SU-DHL-6 (cell line): ENCODE results near the gene CCNL2.

Experiments
- H2AFZ ChIP-seq: fragments of 200-600 bp; sonication (generic); 2 replicates; pipeline ENCODE4 v1.6.1; 2014; ENCODE audit warnings: low read depth, mild to moderate bottlenecking, moderate library complexity, mixed read lengths, antibody characterized with exemption, low read length; ENCODE audit not compliant: severe bottlenecking
- H3F3A ChIP-seq: fragments of 200-600 bp; shearing (Covaris generic); 2 replicates; pipeline ENCODE4 v1.6.0; 2016; ENCODE audit warnings: antibody characterized with exemption, mild to moderate bottlenecking; ENCODE audit not compliant: insufficient read depth
- H3K27ac ChIP-seq: fragments of 200-600 bp; sonication (generic); 2 replicates; pipeline ENCODE4 v1.5.1; 2016; ENCODE audit warnings: low read depth, mild to moderate bottlenecking, low read length, moderate library complexity, mixed read lengths
- H3K27me3 ChIP-seq: fragments of 200-600 bp; sonication (generic), shearing (Covaris generic); 2 replicates; pipeline ENCODE4 v1.6.0; 2014; ENCODE audit warnings: mild to moderate bottlenecking, low read length
- H3K36me3 ChIP-seq: fragments of 200-600 bp; sonication (generic); 2 replicates; pipeline ENCODE4 v1.6.1; 2014; ENCODE audit warnings: mild to moderate bottlenecking, low read length, mixed read lengths
- H3K4me2 ChIP-seq: fragments of 300-600, 200-600 bp; shearing (Covaris generic), sonication (generic); 2 replicates; pipeline ENCODE4 v1.6.0; 2014; ENCODE audit warnings: low read length, low read depth, mild to moderate bottlenecking; ENCODE audit not compliant: poor library complexity, severe bottlenecking
- H3K4me3 ChIP-seq: fragments of 200-600 bp; sonication (generic); 2 replicates; pipeline ENCODE4 v1.5.1; 2014; ENCODE audit warnings: antibody characterized with exemption, low read length, mild to moderate bottlenecking, mixed read lengths; ENCODE audit not compliant: insufficient read depth, poor library complexity, severe bottlenecking
- H3K79me2 ChIP-seq: fragments of 200-600 bp; sonication (generic); 2 replicates; pipeline ENCODE4 v1.6.1; 2014; ENCODE audit warnings: mild to moderate bottlenecking, low read length, moderate library complexity; ENCODE audit not compliant: insufficient read depth
- H3K9ac ChIP-seq: fragments of 200-600 bp; sonication (generic); 2 replicates; pipeline ENCODE4 v1.7.0; 2014; ENCODE audit warnings: mild to moderate bottlenecking, low read length
- H3K9me2 ChIP-seq: fragments of 200-600 bp; sonication (generic); replicated peaks from 2 replicates; pipeline ENCODE4 v1.6.1; 2014; ENCODE audit warnings: low read length; ENCODE audit not compliant: insufficient read depth
- H3K9me3 ChIP-seq: fragments of 200-600 bp; sonication (generic); 2 replicates; pipeline ENCODE4 v1.6.1; 2014; ENCODE audit warnings: low read length, mixed read lengths; ENCODE audit not compliant: insufficient read depth
- H4K20me1 ChIP-seq: fragments of 200-600 bp; sonication (generic); 2 replicates; pipeline ENCODE4 v1.6.1; 2014; ENCODE audit warnings: low read depth, mild to moderate bottlenecking, antibody characterized with exemption, low read length, moderate library complexity, mixed read lengths
- CTCF ChIP-seq: fragments of 200-600 bp; sonication (generic); IDR thresholded peaks from one replicate; pipeline ENCODE4 v1.5.1; 2017; ENCODE audit warnings: antibody characterized with exemption, mild to moderate bottlenecking, low read length, moderate library complexity; ENCODE audit not compliant: insufficient read depth, poor library complexity, severe bottlenecking
- EZH2phosphoT487 ChIP-seq: fragments of 200-600 bp; sonication (generic), shearing (Covaris generic); conservative IDR thresholded peaks from 2 replicates; pipeline ENCODE4 v1.6.1; 2018; ENCODE audit warnings: mild to moderate bottlenecking, antibody characterized with exemption, low read length, moderate library complexity, mixed read lengths

Gene CCNL2

GRCh38 chr1:1364266-1364665 is 34.9 kb downstream of the CCNL2 start:
- Histone ChIP-seq H2AFZ (no peak overlapping the region), H3K9ac (no peak overlapping the region), H3K27ac (no peak overlapping the region), H3K27me3 (no peaks in the 10 kb centered on the region), H3K79me2 (no peaks in the 10 kb centered on the region), H3K4me2 (no peak overlapping the region), H3K4me3 (no peak overlapping the region), H3F3A (no peaks in the 10 kb centered on the region), H3K36me3 (no peaks in the 10 kb centered on the region), H3K9me3 (peaks cover 16% of the 10 kb centered on the region; the same call in 1 of the 2 replicates), H4K20me1 (no peaks in the 10 kb centered on the region), H3K9me2 (no peaks in the 10 kb centered on the region)
- TF ChIP-seq CTCF (no peak), EZH2phosphoT487 (no peak)

GRCh38 chr1:1361982-1362423 is 37.1 kb downstream of the CCNL2 start:
- no peak for TF ChIP-seq CTCF
- TF ChIP-seq EZH2phosphoT487, result no peak
- Histone ChIP-seq H3K9me2 (no peaks in the 10 kb centered on the region), H3K79me2 (no peaks in the 10 kb centered on the region), H3K36me3 (no peaks in the 10 kb centered on the region), H2AFZ (no peak overlapping the region), H4K20me1 (no peaks in the 10 kb centered on the region), H3K9ac (no peak overlapping the region), H3K27me3 (no peaks in the 10 kb centered on the region), H3K9me3 (peaks cover 12% of the 10 kb centered on the region; the same call in 1 of the 2 replicates), H3F3A (no peaks in the 10 kb centered on the region), H3K4me3 (no peak overlapping the region), H3K4me2 (no peak overlapping the region), H3K27ac (no peak overlapping the region)

GRCh38 chr1:1361233-1361981 is 37.7 kb downstream of the CCNL2 start:
- no peak overlapping the region for H3K4me3 ChIP-seq
- no peaks in the 10 kb centered on the region for H3K27me3 ChIP-seq
- H3K9me2 ChIP-seq, result no peaks in the 10 kb centered on the region
- no peaks in the 10 kb centered on the region for H3K36me3 ChIP-seq
- no peak overlapping the region for H3K4me2 ChIP-seq
- H3K79me2 ChIP-seq, result no peaks in the 10 kb centered on the region
- H3K27ac ChIP-seq, result no peak overlapping the region
- no peaks in the 10 kb centered on the region for H3F3A ChIP-seq
- no peaks in the 10 kb centered on the region for H4K20me1 ChIP-seq
- no peak for TF ChIP-seq CTCF
- no peak for TF ChIP-seq EZH2phosphoT487
- no peak overlapping the region for H3K9ac ChIP-seq
- H3K9me3 ChIP-seq, result peaks cover 6% of the 10 kb centered on the region; the same call in 1 of the 2 replicates
- no peak overlapping the region for H2AFZ ChIP-seq
